Measurements from ENCODE around the gene SYNE2.

The SYNE2 gene

DNA sequence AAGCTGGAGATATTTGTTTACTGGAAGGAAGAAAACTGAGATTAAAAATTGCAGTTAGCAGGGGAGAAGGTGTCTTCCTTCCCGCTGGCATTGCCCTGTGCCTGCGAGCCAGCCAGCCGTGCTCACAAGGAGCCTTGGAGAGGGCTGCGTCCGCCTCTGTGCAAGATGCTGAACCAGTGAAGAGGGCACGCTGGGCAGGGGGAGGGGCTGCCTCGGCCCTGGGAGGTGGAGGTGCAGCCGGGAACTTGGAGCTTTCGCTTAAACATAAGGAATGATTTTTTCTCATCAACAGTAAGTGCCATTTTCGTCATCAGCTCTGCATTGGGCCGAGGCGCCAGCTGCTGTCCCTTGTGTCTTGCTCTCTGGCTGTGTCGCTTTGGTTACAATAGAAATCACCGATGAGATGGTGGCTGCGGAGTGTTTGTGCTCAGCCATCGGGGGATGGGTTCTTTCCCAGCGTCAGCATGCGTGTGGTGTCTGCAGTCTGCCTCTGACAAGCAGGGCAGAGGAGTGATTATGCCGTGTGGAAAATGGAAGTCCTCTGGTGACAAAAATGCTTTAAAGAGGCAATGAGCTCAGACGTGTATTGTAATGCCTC lies 344.1 kb downstream of the SYNE2 start:
- Histone ChIP-seq H3K27me3 (ENCODE audit: insufficient read depth, poor library complexity, severe bottlenecking) (peaks cover 2% of the 10 kb centered on the region), H3K4me3 (replicated peaks; ENCODE audit: insufficient read depth, low read length) (no peak overlapping the region), H3K27ac (replicated peaks) (no peak overlapping the region)
- TF ChIP-seq POLR2AphosphoS5 (IDR thresholded peaks at IDR 0.05; ENCODE audit: low read depth) (no peak), SPI1 (IDR thresholded peaks at IDR 0.05; ENCODE audit: borderline replicate concordance, low read depth) (no peak), GABPA (IDR thresholded peaks at IDR 0.05; ENCODE audit: low read depth) (no peak), REST (IDR thresholded peaks at IDR 0.05; ENCODE audit: insufficient replicate concordance, low read depth) (no peak)
- TF ChIP-seq, protein P1, sequence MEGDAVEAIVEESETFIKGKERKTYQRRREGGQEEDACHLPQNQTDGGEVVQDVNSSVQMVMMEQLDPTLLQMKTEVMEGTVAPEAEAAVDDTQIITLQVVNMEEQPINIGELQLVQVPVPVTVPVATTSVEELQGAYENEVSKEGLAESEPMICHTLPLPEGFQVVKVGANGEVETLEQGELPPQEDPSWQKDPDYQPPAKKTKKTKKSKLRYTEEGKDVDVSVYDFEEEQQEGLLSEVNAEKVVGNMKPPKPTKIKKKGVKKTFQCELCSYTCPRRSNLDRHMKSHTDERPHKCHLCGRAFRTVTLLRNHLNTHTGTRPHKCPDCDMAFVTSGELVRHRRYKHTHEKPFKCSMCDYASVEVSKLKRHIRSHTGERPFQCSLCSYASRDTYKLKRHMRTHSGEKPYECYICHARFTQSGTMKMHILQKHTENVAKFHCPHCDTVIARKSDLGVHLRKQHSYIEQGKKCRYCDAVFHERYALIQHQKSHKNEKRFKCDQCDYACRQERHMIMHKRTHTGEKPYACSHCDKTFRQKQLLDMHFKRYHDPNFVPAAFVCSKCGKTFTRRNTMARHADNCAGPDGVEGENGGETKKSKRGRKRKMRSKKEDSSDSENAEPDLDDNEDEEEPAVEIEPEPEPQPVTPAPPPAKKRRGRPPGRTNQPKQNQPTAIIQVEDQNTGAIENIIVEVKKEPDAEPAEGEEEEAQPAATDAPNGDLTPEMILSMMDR (IDR thresholded peaks at IDR 0.05; ENCODE audit: insufficient read depth, low read length): no peak
- DNase-seq (ENCODE audit: low read depth in 1 of 2, low spot score in 1 of 2): no peak

DNA sequence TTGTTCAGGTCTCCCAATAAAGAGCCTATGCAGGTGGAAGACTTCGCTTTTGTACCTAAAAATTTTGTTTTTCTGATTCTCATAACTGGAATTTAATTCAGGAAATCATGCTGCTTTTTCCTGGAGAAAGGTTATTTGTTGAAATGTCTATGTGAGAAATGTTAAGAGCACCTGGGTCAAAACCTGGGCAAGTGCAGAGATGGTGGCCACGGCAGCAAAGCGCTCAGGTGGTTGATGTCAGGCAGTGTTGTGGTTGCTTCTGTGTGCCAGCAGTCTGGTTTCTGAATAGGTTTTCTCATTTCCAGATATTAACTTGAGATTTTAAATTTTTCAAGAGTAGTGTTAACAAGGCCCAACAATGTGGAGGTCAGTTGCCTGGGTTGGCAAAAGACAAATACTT lies 345.2 kb downstream of the SYNE2 start:
- H3K27ac ChIP-seq (replicated peaks): no peak overlapping the region
- no peak overlapping the region for H3K4me3 ChIP-seq (replicated peaks; ENCODE audit: insufficient read depth, low read length)
- H3K27me3 ChIP-seq (ENCODE audit: insufficient read depth, poor library complexity, severe bottlenecking): peaks cover 2% of the 10 kb centered on the region
- DNase-seq (ENCODE audit: low read depth in 1 of 2, low spot score in 1 of 2): no peak
- TF ChIP-seq, protein P1 (IDR thresholded peaks at IDR 0.05; ENCODE audit: insufficient read depth, low read length): no peak
- TF ChIP-seq GABPA (IDR thresholded peaks at IDR 0.05; ENCODE audit: low read depth): no peak
- no peak for TF ChIP-seq SPI1 (IDR thresholded peaks at IDR 0.05; ENCODE audit: borderline replicate concordance, low read depth)

GRCh38 chr14:64198486-64198885 lies 345.7 kb downstream of the SYNE2 start:
- DNase-seq (ENCODE audit: low read depth in 1 of 2, low spot score in 1 of 2): no peak
- TF ChIP-seq SPI1 (IDR thresholded peaks at IDR 0.05; ENCODE audit: borderline replicate concordance, low read depth): no peak
- no peak for TF ChIP-seq REST (IDR thresholded peaks at IDR 0.05; ENCODE audit: insufficient replicate concordance, low read depth)
- TF ChIP-seq GABPA (IDR thresholded peaks at IDR 0.05; ENCODE audit: low read depth): no peak
- no peak for TF ChIP-seq POLR2AphosphoS5 (IDR thresholded peaks at IDR 0.05; ENCODE audit: low read depth)
- TF ChIP-seq, protein P1 (IDR thresholded peaks at IDR 0.05; ENCODE audit: insufficient read depth, low read length): no peak
- Histone ChIP-seq H3K27ac (replicated peaks) (no peak overlapping the region), H3K4me3 (replicated peaks; ENCODE audit: insufficient read depth, low read length) (no peak overlapping the region), H3K27me3 (ENCODE audit: insufficient read depth, poor library complexity, severe bottlenecking) (peaks cover 2% of the 10 kb centered on the region)

DNA sequence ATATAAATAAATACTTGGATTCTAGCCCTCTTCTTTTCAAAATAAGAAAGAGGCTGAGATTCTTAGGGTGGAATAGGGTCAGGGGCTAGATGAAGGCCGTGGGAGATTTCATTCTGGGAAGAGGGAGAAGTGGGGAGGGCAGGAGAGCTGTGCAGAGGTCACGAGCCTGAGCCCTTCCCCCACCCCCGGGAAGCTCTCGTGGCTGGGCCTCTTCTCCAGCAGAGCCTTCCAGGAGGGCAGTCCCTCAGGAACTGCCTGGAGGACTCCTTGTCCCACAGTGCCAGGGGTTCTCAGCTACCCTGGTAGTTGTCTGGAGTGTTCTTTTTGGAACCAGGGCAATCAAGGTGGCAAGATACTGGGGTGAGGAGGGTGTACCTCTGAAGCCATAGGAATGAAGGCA lies 347.4 kb downstream of the SYNE2 start:
- Histone ChIP-seq H3K27ac (replicated peaks) (no peak overlapping the region), H3K4me3 (replicated peaks; ENCODE audit: insufficient read depth, low read length) (no peak overlapping the region), H3K27me3 (ENCODE audit: insufficient read depth, poor library complexity, severe bottlenecking) (peaks cover 2% of the 10 kb centered on the region)
- no peak for DNase-seq (ENCODE audit: low read depth in 1 of 2, low spot score in 1 of 2)
- TF ChIP-seq REST (IDR thresholded peaks at IDR 0.05; ENCODE audit: insufficient replicate concordance, low read depth): no peak
- TF ChIP-seq POLR2AphosphoS5 (IDR thresholded peaks at IDR 0.05; ENCODE audit: low read depth): no peak
- TF ChIP-seq SPI1 (IDR thresholded peaks at IDR 0.05; ENCODE audit: borderline replicate concordance, low read depth): no peak
- no peak for TF ChIP-seq GABPA (IDR thresholded peaks at IDR 0.05; ENCODE audit: low read depth)
- TF ChIP-seq, protein P1 (IDR thresholded peaks at IDR 0.05; ENCODE audit: insufficient read depth, low read length): no peak

Measured in HL-60 (cell line).